Endothelial cell of umbilical vein (primary cell): ENCODE results near the gene COG2. TPM values are rescaled to one million over a fixed set of nuclear protein-coding genes. Genes with fewer than 3 reads are reported as not detected.

Experiments used
- BruUV-seq: library from RNA; stranded (reverse); fragments of 400-500 nt; replicated peaks from 2 replicates; lab custom pipeline; 2021; lab: Mats Ljungman, UMichigan
- CTCF ChIA-PET: fragments of 300-600, 350-600 bp; sonication (Branson Sonifier 250); formaldehyde crosslinking; loops from one replicate; lab custom pipeline; 2021; ENCODE audit warnings: antibody characterized with exemption, inconsistent platforms; lab: Charles Lee
- POLR2A ChIA-PET: fragments of 300-600, 350-600 bp; sonication (Branson Sonifier 250); formaldehyde crosslinking; loops from one replicate; lab custom pipeline; 2021; ENCODE audit warnings: antibody characterized with exemption, inconsistent platforms; lab: Charles Lee
- DNase-seq: peaks from one replicate; pipeline ENCODE4 v3.0.0-alpha.2; 2011; ENCODE audit warnings: low read depth, low spot score
- FAIRE-seq: peaks from 2 replicates; lab custom pipeline; 2011; peaks lifted over from hg19 to GRCh38; lab: Jason Lieb, UNC
- H2AFZ ChIP-seq: 2 replicates; pipeline ENCODE4 v1.6.0; 2012; ENCODE audit warnings: low read depth, low read length, control low read depth, inconsistent platforms
- H3K27ac ChIP-seq: 2 replicates; pipeline ENCODE4 v1.5.1; 2011; ENCODE audit warnings: low read depth, mild to moderate bottlenecking, control low read depth, low read length, moderate library complexity; ENCODE audit not compliant: insufficient read depth
- H3K27me3 ChIP-seq, 2 experiments: 2 replicates each; pipeline versions ENCODE4 v1.6.0 to v1.6.1; 2011; ENCODE audit warnings: low read length in 2 of 2, mixed read lengths in 1 of 2; ENCODE audit not compliant: control insufficient read depth in 2 of 2, insufficient read depth in 2 of 2
- H3K36me3 ChIP-seq, 2 experiments: 2 replicates in 1 of 2; 3 replicates in 1 of 2; pipeline ENCODE4 v1.5.1; 2011; ENCODE audit warnings: low read length in 2 of 2, mild to moderate bottlenecking in 1 of 2, moderate library complexity in 1 of 2; ENCODE audit not compliant: control insufficient read depth in 2 of 2, insufficient read depth in 2 of 2; ENCODE audit errors: extremely low read depth in 1 of 2
- H3K4me1 ChIP-seq: 3 replicates; pipeline ENCODE4 v1.5.1; 2011; ENCODE audit warnings: mild to moderate bottlenecking, low read length; ENCODE audit not compliant: control insufficient read depth, insufficient read depth; ENCODE audit errors: extremely low read depth
- H3K4me2 ChIP-seq: 2 replicates; pipeline ENCODE4 v1.6.1; 2011; ENCODE audit warnings: low read length, control low read depth, mixed read lengths; ENCODE audit not compliant: insufficient read depth
- H3K4me3 ChIP-seq, 3 experiments: fragments of 200-600 bp in 1 of 3; sonication (generic), shearing (Covaris generic) in 1 of 3; replicated peaks in 1 of 3; 2 replicates each; pipeline ENCODE4 v1.5.1; 2011 to 2016; ENCODE audit warnings: control low read depth in 3 of 3, low read length in 3 of 3, mild to moderate bottlenecking in 2 of 3, inconsistent platforms in 1 of 3, low read depth in 1 of 3, moderate library complexity in 1 of 3; ENCODE audit not compliant: insufficient read depth in 1 of 3
- H3K79me2 ChIP-seq: 2 replicates; pipeline ENCODE4 v1.6.0; 2012; ENCODE audit warnings: low read length, inconsistent platforms; ENCODE audit not compliant: control insufficient read depth, insufficient read depth
- H3K9ac ChIP-seq: replicated peaks from 2 replicates; pipeline ENCODE3; 2011; ENCODE audit warnings: low read length, control low read depth; ENCODE audit not compliant: insufficient read depth; ENCODE audit errors: extremely low read depth
- H3K9me1 ChIP-seq: replicated peaks from 3 replicates; pipeline ENCODE4 v1.6.0; 2011; ENCODE audit warnings: mild to moderate bottlenecking, low read length; ENCODE audit not compliant: control insufficient read depth, insufficient read depth; ENCODE audit errors: extremely low read depth
- H3K9me3 ChIP-seq: replicated peaks from 2 replicates; pipeline ENCODE4 v1.5.1; 2012; ENCODE audit warnings: low read length, inconsistent platforms; ENCODE audit not compliant: control insufficient read depth, insufficient read depth
- H4K20me1 ChIP-seq: replicated peaks from 2 replicates; pipeline ENCODE3; 2011; ENCODE audit warnings: mild to moderate bottlenecking, low read length; ENCODE audit not compliant: control insufficient read depth, insufficient read depth; ENCODE audit errors: extremely low read depth
- EZH2 ChIP-seq: IDR thresholded peaks from 2 replicates; pipeline ENCODE4 v1.6.1; 2012; ENCODE audit warnings: borderline replicate concordance, low read depth, mild to moderate bottlenecking, moderate library complexity, low read length, inconsistent platforms; ENCODE audit not compliant: severe bottlenecking
- FOS ChIP-seq: IDR thresholded peaks from 2 replicates; pipeline ENCODE4 v1.6.1; 2011; ENCODE audit warnings: mild to moderate bottlenecking, low read length, moderate library complexity, borderline replicate concordance; ENCODE audit not compliant: insufficient read depth
- GATA2 ChIP-seq: IDR thresholded peaks from 2 replicates; pipeline ENCODE4 v1.7.0; 2011; ENCODE audit warnings: low read depth, mild to moderate bottlenecking, moderate library complexity, mixed read lengths, low read length; ENCODE audit not compliant: insufficient read length, insufficient read depth
- JUN ChIP-seq: IDR thresholded peaks from 2 replicates; pipeline ENCODE4 v1.6.1; 2011; ENCODE audit warnings: borderline replicate concordance, low read depth; ENCODE audit not compliant: insufficient read length, insufficient read depth
- MYC ChIP-seq: IDR thresholded peaks from one replicate; pipeline ENCODE4 v1.6.1; 2011; ENCODE audit warnings: mild to moderate bottlenecking, low read depth, low read length
- POLR2A ChIP-seq: IDR thresholded peaks from 2 replicates; pipeline ENCODE4 v1.6.1; 2012; ENCODE audit warnings: low read depth, mild to moderate bottlenecking, control low read depth, low read length
- POLR2AphosphoS5 ChIP-seq: IDR thresholded peaks from 2 replicates; pipeline ENCODE4 v1.6.1; 2012; ENCODE audit warnings: low read depth, mild to moderate bottlenecking, control low read depth, low read length, moderate library complexity; ENCODE audit not compliant: insufficient read depth
- dilution Hi-C: fragments of 300-500 bp; cut with MboI; formaldehyde crosslinking; loops from one replicate; pipeline ENCODE4 v1.15.0; 2019; ENCODE audit warnings: low sequenced_read_pairs; ENCODE audit not compliant: extremely low pct_ligation_motif_present
- intact Hi-C: fragments of 100-400 bp; cut with micrococcal nuclease; formaldehyde crosslinking; loops from one replicate; pipeline ENCODE4 v1.10.0; 2022
- polyA plus RNA-seq, 4 experiments: library from polyadenylated mRNA; depleted of rRNA in 3 of 4; stranded (reverse) in 3 of 4; unstranded in 1 of 4; fragments of >200 nt; gene quantifications; 2 replicates each; pipeline versions ENCODE4 v1.2.1 to v1.2.3, GENCODE V29; 2011 to 2012; ENCODE audit warnings: missing spikeins in 1 of 4
- total RNA-seq: library from RNA; stranded (reverse); gene quantifications from 2 replicates; pipeline ENCODE4 v1.2.3, GENCODE V29; 2021
- TF ChIP-seq, protein P1 (sequence below), 2 donors: IDR thresholded peaks; 1 replicate in 1 of 2; 2 replicates in 1 of 2; pipeline ENCODE4 v1.5.1; 2011; ENCODE audit warnings: low read length in 2 of 2, mild to moderate bottlenecking in 2 of 2, moderate library complexity in 2 of 2, control low read depth in 1 of 2, inconsistent platforms in 1 of 2, low read depth in 1 of 2; ENCODE audit not compliant: insufficient read depth in 1 of 2; ENCODE audit errors: extremely low read depth in 1 of 2
- TF ChIP-seq, protein P2 (sequence below): IDR thresholded peaks from 2 replicates; pipeline ENCODE4 v1.6.1; 2011; ENCODE audit not compliant: insufficient read depth, insufficient read length

The COG2 gene
- total and polyA plus RNA-seq, 2 donors (not counting 3 experiments of a cell fraction or from before 2014, with no cell fraction given), result 7.6 to 24.2 TPM

DNA sequence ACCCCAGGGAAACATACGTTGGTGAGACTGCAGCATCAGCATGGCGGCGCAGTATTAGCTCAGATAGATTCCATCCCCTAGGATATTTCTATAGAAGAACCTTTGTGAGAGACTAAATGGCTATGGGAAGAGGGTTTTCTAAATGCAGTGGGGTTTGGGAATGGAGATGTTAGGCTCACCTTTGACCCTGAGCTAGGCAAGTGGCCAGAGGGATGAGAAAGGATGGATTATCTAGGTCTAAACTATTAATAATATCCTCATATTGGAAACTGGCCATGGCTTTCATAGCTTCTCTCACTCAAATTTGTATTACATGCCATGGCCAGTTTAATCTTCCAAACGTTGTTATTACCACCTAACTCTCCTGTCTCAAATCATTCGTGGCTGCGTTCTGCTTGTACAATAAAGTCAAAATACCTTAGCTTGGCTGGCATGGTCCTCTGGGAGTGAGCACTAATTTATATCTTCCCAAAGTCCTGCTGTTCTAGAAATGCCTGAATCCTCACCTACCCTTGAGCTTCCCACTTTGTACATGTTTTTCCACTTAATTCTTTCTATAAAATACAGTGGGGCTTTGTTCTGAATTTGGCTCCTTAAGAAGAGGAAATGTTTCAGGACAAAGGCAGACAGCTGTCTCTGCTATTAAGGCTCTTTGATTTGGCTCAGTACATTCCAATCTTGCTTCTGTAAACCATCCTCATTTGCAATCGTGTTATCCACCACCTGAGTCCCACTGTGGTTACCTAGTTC lies 31.0 kb upstream of the COG2 start:
- dilution Hi-C loops, result no loop called here
- TF ChIP-seq EZH2 (no peak), POLR2A (no peak), JUN (no peak), MYC (no peak), POLR2AphosphoS5 (no peak), GATA2 (no peak), FOS (no peak)
- TF ChIP-seq, protein P1, sequence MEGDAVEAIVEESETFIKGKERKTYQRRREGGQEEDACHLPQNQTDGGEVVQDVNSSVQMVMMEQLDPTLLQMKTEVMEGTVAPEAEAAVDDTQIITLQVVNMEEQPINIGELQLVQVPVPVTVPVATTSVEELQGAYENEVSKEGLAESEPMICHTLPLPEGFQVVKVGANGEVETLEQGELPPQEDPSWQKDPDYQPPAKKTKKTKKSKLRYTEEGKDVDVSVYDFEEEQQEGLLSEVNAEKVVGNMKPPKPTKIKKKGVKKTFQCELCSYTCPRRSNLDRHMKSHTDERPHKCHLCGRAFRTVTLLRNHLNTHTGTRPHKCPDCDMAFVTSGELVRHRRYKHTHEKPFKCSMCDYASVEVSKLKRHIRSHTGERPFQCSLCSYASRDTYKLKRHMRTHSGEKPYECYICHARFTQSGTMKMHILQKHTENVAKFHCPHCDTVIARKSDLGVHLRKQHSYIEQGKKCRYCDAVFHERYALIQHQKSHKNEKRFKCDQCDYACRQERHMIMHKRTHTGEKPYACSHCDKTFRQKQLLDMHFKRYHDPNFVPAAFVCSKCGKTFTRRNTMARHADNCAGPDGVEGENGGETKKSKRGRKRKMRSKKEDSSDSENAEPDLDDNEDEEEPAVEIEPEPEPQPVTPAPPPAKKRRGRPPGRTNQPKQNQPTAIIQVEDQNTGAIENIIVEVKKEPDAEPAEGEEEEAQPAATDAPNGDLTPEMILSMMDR (IDR thresholded peaks at IDR 0.05; ENCODE audit: extremely low read depth in 1 of 2, insufficient read depth in 1 of 2, low read depth in 1 of 2, low read length in 2 of 2), result no peak
- TF ChIP-seq, protein P2, sequence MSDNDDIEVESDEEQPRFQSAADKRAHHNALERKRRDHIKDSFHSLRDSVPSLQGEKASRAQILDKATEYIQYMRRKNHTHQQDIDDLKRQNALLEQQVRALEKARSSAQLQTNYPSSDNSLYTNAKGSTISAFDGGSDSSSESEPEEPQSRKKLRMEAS, result no peak
- FAIRE-seq (no peak), DNase-seq (no peak)
- no peaks in the 10 kb centered on the region for H3K36me3 ChIP-seq
- ChIA-PET POLR2A (no interaction called here), CTCF (no interaction called here)
- no peaks in the 10 kb centered on the region for H3K9me1 ChIP-seq
- BruUV-seq, result no TSS peak
- no peaks in the 10 kb centered on the region for H4K20me1 ChIP-seq
- H3K4me1 ChIP-seq, result no peaks in the 10 kb centered on the region
- H3K27ac ChIP-seq, result no peak overlapping the region
- H3K27me3 ChIP-seq, result no peaks in the 10 kb centered on the region
- intact Hi-C loops, result no loop called here
- H3K79me2 ChIP-seq, result no peaks in the 10 kb centered on the region
- H3K9ac ChIP-seq, result no peak overlapping the region
- no peaks in the 10 kb centered on the region for H3K9me3 ChIP-seq
- H2AFZ ChIP-seq, result no peak overlapping the region
- no peak overlapping the region for H3K4me3 ChIP-seq
- no peak overlapping the region for H3K4me2 ChIP-seq
